ENCODE results near the gene HELB. TPM values are rescaled to one million over a fixed set of nuclear protein-coding genes. Genes with fewer than 3 reads are reported as not detected.
A peak's percentile ranks its signal among the peaks of the same experiment; 100 is the strongest.

Gene HELB
- total and polyA plus RNA-seq, 10 of the 15 experiments (the other 5 are each of a cell fraction or from before 2014, with no cell fraction given): 0.58 to 10.0 (median 4.4) TPM

DNA sequence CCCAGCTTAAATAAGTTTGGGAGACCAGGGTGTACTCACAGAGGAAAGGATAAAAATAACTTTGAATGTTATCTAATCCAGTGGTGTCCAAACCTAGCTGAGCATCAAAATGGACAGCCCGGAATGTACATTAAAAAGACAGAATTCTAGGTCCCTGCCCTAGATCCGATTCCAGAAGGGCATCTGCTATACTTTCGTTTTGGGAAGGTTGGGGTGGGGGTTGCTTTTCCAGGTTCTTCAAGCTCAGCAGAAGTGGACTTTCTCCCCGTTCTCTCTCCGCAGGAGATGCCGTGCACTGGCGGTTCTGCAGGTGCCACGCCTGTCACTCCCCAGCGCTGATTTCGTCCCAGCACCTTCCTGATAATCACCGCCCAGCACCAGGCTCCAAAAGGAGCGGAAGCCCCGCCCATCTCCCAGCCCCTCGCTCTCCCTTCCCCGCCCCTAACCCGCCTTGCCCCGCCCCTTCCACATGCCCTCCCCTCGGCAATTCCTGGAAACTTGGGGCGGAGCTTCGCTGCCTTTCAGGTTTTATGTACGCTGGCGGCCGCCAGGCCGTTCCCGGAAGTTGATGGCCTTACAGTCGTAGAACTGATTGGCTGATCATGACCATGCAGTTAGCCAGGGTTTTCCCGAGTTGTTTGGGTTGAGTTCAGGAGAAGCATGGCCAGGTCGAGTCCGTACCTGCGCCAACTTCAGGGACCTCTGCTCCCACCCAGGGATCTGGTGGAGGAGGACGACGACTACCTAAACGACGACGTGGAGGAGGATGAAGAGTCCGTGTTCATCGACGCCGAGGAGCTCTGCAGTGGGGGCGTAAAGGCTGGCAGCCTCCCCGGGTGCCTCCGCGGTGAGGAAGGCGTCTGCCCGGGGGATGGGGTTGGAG lies at the start of gene HELB (continued):
- TF ChIP-seq, protein P1, sequence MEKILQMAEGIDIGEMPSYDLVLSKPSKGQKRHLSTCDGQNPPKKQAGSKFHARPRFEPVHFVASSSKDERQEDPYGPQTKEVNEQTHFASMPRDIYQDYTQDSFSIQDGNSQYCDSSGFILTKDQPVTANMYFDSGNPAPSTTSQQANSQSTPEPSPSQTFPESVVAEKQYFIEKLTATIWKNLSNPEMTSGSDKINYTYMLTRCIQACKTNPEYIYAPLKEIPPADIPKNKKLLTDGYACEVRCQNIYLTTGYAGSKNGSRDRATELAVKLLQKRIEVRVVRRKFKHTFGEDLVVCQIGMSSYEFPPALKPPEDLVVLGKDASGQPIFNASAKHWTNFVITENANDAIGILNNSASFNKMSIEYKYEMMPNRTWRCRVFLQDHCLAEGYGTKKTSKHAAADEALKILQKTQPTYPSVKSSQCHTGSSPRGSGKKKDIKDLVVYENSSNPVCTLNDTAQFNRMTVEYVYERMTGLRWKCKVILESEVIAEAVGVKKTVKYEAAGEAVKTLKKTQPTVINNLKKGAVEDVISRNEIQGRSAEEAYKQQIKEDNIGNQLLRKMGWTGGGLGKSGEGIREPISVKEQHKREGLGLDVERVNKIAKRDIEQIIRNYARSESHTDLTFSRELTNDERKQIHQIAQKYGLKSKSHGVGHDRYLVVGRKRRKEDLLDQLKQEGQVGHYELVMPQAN (conservative IDR thresholded peaks at IDR 0.05): peak; percentile 73
- no peak for TF ChIP-seq ZNF207 (IDR thresholded peaks at IDR 0.05; ENCODE audit: borderline replicate concordance)
- TF ChIP-seq NRF1 (conservative IDR thresholded peaks at IDR 0.05; ENCODE audit: low read depth, low read length): no peak
- TF ChIP-seq, protein P2, sequence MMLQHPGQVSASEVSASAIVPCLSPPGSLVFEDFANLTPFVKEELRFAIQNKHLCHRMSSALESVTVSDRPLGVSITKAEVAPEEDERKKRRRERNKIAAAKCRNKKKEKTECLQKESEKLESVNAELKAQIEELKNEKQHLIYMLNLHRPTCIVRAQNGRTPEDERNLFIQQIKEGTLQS (IDR thresholded peaks at IDR 0.05; ENCODE audit: borderline replicate concordance, extremely low read depth, low read depth, low read length): no peak
- TF ChIP-seq SMARCA5 (IDR thresholded peaks at IDR 0.05): peak; percentile 83
- TF ChIP-seq STAT1 (conservative IDR thresholded peaks at IDR 0.05): no peak
- no peak for TF ChIP-seq ZNF217 (IDR thresholded peaks at IDR 0.05)
- TF ChIP-seq, protein P3, sequence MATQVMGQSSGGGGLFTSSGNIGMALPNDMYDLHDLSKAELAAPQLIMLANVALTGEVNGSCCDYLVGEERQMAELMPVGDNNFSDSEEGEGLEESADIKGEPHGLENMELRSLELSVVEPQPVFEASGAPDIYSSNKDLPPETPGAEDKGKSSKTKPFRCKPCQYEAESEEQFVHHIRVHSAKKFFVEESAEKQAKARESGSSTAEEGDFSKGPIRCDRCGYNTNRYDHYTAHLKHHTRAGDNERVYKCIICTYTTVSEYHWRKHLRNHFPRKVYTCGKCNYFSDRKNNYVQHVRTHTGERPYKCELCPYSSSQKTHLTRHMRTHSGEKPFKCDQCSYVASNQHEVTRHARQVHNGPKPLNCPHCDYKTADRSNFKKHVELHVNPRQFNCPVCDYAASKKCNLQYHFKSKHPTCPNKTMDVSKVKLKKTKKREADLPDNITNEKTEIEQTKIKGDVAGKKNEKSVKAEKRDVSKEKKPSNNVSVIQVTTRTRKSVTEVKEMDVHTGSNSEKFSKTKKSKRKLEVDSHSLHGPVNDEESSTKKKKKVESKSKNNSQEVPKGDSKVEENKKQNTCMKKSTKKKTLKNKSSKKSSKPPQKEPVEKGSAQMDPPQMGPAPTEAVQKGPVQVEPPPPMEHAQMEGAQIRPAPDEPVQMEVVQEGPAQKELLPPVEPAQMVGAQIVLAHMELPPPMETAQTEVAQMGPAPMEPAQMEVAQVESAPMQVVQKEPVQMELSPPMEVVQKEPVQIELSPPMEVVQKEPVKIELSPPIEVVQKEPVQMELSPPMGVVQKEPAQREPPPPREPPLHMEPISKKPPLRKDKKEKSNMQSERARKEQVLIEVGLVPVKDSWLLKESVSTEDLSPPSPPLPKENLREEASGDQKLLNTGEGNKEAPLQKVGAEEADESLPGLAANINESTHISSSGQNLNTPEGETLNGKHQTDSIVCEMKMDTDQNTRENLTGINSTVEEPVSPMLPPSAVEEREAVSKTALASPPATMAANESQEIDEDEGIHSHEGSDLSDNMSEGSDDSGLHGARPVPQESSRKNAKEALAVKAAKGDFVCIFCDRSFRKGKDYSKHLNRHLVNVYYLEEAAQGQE (IDR thresholded peaks at IDR 0.05; ENCODE audit: low read depth, low read length): no peak
- TF ChIP-seq HDGF (IDR thresholded peaks at IDR 0.05): no peak
- TF ChIP-seq DPF2 (IDR thresholded peaks at IDR 0.05): no peak
- no peak for TF ChIP-seq NFIC (IDR thresholded peaks at IDR 0.05; ENCODE audit: low read depth, low read length)
- no peak for TF ChIP-seq SREBF2 (IDR thresholded peaks at IDR 0.05; ENCODE audit: low read length)
- no peak for TF ChIP-seq POU2F2 (IDR thresholded peaks at IDR 0.05; ENCODE audit: borderline replicate concordance, low read depth, low read length)
- TF ChIP-seq, protein P4, sequence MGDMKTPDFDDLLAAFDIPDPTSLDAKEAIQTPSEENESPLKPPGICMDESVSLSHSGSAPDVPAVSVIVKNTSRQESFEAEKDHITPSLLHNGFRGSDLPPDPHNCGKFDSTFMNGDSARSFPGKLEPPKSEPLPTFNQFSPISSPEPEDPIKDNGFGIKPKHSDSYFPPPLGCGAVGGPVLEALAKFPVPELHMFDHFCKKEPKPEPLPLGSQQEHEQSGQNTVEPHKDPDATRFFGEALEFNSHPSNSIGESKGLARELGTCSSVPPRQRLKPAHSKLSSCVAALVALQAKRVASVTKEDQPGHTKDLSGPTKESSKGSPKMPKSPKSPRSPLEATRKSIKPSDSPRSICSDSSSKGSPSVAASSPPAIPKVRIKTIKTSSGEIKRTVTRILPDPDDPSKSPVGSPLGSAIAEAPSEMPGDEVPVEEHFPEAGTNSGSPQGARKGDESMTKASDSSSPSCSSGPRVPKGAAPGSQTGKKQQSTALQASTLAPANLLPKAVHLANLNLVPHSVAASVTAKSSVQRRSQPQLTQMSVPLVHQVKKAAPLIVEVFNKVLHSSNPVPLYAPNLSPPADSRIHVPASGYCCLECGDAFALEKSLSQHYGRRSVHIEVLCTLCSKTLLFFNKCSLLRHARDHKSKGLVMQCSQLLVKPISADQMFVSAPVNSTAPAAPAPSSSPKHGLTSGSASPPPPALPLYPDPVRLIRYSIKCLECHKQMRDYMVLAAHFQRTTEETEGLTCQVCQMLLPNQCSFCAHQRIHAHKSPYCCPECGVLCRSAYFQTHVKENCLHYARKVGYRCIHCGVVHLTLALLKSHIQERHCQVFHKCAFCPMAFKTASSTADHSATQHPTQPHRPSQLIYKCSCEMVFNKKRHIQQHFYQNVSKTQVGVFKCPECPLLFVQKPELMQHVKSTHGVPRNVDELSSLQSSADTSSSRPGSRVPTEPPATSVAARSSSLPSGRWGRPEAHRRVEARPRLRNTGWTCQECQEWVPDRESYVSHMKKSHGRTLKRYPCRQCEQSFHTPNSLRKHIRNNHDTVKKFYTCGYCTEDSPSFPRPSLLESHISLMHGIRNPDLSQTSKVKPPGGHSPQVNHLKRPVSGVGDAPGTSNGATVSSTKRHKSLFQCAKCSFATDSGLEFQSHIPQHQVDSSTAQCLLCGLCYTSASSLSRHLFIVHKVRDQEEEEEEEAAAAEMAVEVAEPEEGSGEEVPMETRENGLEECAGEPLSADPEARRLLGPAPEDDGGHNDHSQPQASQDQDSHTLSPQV (IDR thresholded peaks at IDR 0.05): no peak
- no peak for TF ChIP-seq SUPT20H (IDR thresholded peaks at IDR 0.05; ENCODE audit: borderline replicate concordance, control insufficient read depth, low read depth, low read length)
- TF ChIP-seq, protein P5, sequence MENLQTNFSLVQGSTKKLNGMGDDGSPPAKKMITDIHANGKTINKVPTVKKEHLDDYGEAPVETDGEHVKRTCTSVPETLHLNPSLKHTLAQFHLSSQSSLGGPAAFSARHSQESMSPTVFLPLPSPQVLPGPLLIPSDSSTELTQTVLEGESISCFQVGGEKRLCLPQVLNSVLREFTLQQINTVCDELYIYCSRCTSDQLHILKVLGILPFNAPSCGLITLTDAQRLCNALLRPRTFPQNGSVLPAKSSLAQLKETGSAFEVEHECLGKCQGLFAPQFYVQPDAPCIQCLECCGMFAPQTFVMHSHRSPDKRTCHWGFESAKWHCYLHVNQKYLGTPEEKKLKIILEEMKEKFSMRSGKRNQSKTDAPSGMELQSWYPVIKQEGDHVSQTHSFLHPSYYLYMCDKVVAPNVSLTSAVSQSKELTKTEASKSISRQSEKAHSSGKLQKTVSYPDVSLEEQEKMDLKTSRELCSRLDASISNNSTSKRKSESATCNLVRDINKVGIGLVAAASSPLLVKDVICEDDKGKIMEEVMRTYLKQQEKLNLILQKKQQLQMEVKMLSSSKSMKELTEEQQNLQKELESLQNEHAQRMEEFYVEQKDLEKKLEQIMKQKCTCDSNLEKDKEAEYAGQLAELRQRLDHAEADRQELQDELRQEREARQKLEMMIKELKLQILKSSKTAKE (IDR thresholded peaks at IDR 0.05; ENCODE audit: low read depth, poor library complexity, severe bottlenecking): peak; percentile 19
